Measurements from ENCODE around the gene NEDD9. TPM values are rescaled to one million over a fixed set of nuclear protein-coding genes. Genes with fewer than 3 reads are reported as not detected.

Gene NEDD9
- total and polyA plus RNA-seq, 10 of the 15 experiments (the other 5 are each of a cell fraction or from before 2014, with no cell fraction given), result 4.9 to 92.6 (median 14.6) TPM

GRCh38 chr6:11224252-11224965 is 8.1 kb downstream of the NEDD9 start (continued):
- TF ChIP-seq IRF3 (IDR thresholded peaks at IDR 0.05), result no peak
- no peak for TF ChIP-seq TBL1XR1 (IDR thresholded peaks at IDR 0.05; ENCODE audit: low read depth, low read length)
- no peak for TF ChIP-seq RB1 (IDR thresholded peaks at IDR 0.05; ENCODE audit: borderline replicate concordance)
- TF ChIP-seq ZBTB11 (CRISPR knock-in tag; IDR thresholded peaks at IDR 0.05), result no peak
- peak in 1 of 2 experiments; percentile 75; a peak in 2 of 4 replicates for TF ChIP-seq ETV6 (conservative IDR thresholded peaks at IDR 0.05 in 1 of 2, IDR thresholded peaks at IDR 0.05 in 1 of 2; ENCODE audit: borderline replicate concordance in 1 of 2, low read depth in 1 of 2)
- no peak for TF ChIP-seq JUND (IDR thresholded peaks at IDR 0.05; ENCODE audit: low read depth, low read length)
- peak; percentile 73; the same call in 1 of the 2 replicates for TF ChIP-seq CBX5 (IDR thresholded peaks at IDR 0.05; ENCODE audit: low read depth)
- TF ChIP-seq IKZF2 (IDR thresholded peaks at IDR 0.05), result peak in 1 of 2 experiments; percentile 13; a peak in 1 of 4 replicates
- 0 out of 2 replicates have a peak, but pooled peaks have one; percentile 64 for TF ChIP-seq HDGF (IDR thresholded peaks at IDR 0.05)
- no peak for TF ChIP-seq NRF1 (conservative IDR thresholded peaks at IDR 0.05; ENCODE audit: low read depth, low read length)
- TF ChIP-seq ZNF384 (IDR thresholded peaks at IDR 0.05; ENCODE audit: borderline replicate concordance, low read depth, low read length), result no peak; the same call in 1 of the 2 replicates
- no peak for TF ChIP-seq MAX (IDR thresholded peaks at IDR 0.05; ENCODE audit: low read depth, low read length)
- no peak for TF ChIP-seq SMAD1 (IDR thresholded peaks at IDR 0.05; ENCODE audit: low read depth, partially characterized antibody)
- TF ChIP-seq CBX3 (IDR thresholded peaks at IDR 0.05; ENCODE audit: borderline replicate concordance, low read depth), result no peak
- TF ChIP-seq JUNB (IDR thresholded peaks at IDR 0.05), result 0 out of 2 replicates have a peak, but pooled peaks have one; percentile 20
- TF ChIP-seq HDAC6 (IDR thresholded peaks at IDR 0.05; ENCODE audit: unreplicated experiment), result no peak
- TF ChIP-seq ATF7 (IDR thresholded peaks at IDR 0.05; ENCODE audit: low read depth), result no peak
- 0 out of 2 replicates have a peak, but pooled peaks have one; percentile 20 for TF ChIP-seq ZBED1 (IDR thresholded peaks at IDR 0.05; ENCODE audit: borderline replicate concordance)
- peak; percentile 7; the same call in 1 of the 2 replicates for TF ChIP-seq CREB1 (IDR thresholded peaks at IDR 0.05; ENCODE audit: low read depth)
- TF ChIP-seq RELB (IDR thresholded peaks at IDR 0.05; ENCODE audit: low read depth), result no peak
- TF ChIP-seq SPI1 (IDR thresholded peaks at IDR 0.05; ENCODE audit: borderline replicate concordance, insufficient read depth, low read depth, low read length), result no peak
- TF ChIP-seq IRF4 (IDR thresholded peaks at IDR 0.05; ENCODE audit: low read depth, low read length), result 0 out of 2 replicates have a peak, but pooled peaks have one; percentile 23

Data from GM12878 (cell line).